DMS 273 (cell line): ENCODE measurements around the gene SPSB1.

Experiments
- DNase-seq: peaks from one replicate; lab custom pipeline; 2025; ENCODE audit not compliant: unreplicated experiment; lab: John Stamatoyannopoulos, UW

The SPSB1 gene

DNA sequence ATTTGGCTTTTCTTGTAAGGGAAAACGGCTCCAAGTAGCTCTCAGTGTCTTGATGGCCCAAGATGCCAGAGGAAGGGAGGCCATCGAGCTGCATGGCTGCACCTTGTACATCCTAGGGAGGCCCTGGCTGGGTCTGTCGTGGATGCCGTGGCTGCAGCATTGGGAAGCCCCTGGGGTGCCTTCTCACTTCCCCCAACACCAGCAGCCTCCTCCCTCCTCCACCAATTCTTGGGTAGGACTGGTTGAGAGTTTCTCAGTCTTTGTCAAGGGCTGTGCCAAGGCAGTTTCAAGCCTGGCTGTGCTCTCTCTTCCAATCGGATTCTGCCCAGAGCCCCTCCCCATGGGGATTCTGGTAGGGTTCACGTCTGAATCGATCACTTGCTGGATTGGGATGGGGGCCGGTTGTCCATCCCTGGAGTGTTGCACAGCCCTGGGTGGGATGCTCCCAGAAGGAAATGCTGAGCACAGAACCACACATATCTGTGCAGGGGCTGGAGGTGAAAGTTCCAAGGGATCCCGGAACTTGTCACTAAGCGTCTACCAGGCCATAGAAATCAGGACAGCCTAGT is 14.0 kb upstream of the SPSB1 start:
- no peak for DNase-seq

DNA sequence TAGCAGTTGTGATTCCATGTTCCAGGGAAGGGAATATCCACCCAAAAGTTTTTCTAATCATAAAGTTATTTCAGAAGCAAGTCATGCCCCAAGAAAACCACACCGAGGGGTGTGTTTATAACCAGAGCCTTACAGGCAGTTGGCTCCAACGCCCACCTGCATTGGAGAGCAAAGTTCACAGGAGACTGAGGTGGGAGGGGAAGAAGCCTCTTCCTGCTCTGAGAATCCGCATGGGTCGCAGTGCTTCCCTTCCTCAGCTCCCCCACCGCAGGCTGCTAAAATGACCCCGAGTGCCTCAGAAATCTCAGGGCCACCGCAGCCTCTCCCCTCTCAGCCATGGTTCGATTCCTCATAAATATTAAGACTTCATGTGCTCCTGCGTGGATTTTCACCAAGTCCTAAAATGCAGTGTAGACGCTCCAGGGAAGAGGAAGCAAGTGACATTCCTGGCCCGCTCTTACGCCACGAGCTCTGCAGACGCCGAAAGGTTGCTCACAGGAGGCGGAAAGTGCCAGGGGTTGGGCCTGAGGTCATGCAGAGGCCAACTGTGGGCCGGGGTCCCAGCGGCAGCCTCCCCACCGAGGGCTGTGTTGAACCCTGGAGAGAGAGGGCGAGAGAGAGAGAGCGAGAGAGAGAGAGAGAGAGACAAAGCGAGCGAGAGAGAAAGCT is 13.4 kb upstream of the SPSB1 start:
- no peak for DNase-seq

DNA sequence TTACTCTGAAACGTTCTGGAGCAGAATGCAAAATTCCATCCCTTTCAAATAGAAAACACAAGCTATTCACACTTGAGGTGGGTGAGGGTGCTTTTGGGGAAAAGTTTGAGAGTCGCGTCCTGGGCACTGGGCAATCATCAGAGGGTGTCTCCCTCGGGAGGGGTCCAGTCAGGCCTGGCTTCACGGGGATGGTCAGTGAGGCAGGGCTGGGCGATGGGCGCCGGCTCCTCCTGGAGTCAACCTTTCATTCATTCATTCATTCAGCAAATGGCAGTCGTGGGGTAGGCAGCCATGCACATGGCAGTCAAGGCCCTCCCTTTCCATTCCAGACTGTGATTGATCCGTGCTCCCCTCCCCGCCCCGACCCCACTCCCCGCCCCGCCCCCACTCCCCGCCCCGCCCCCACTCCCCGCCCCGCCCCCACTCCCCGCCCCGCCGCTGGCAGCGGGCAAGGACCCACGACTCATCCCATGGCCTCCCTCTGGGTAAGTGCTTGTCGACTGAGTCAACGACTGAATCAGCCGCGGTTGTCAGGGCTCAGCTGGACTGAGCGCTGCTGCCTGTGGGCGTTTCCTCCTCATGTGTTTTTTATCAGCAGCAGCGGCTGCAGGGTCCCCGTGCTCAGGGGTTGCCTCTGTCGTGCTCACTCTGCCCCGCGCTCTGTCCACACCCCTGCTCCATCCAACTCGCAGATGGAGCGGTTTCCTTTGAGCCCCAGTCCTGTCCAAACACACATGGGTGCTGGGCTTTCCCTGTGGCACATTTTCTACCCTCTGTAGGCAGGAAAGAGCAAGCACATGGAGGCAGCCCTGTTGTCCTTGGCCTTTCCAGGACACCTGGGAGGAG is 12.5 kb upstream of the SPSB1 start:
- peak; percentile 50 for DNase-seq

DNA sequence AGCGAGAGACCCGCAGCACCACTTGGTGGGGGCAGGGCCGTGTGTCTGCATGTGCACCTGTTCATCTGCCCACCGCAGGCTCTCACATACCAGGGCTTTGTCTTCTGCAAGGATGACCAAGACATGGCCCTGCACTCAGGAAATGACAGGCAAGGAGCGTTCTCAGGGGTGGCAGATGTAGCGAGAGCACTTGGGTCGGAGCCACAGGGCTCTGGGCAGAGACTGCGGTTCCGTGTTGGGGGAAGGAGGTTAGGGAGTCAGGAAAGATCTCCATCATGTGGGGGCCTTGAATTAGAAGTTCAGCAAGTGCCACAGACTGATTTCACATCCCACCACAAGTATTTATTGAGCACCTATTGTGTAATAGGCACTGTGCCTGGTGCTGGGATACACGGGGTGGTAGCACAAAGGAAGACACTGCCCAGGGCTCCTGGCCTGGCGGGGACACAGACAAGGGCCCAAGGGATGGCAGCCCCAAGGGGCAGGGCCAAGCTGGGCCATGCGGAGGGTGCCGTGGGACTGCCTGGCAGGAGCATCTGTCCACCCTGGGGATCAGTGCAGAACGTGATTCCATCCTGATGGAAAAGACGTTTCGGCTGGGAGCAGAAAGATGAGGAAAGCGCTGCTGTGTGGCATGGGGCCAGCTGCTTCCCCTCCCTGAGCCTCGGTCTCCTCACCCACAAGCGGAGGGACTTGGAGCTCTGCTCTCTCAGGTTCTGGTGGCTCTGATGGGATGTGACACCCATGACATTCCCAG is 11.4 kb upstream of the SPSB1 start:
- DNase-seq, result no peak

DNA sequence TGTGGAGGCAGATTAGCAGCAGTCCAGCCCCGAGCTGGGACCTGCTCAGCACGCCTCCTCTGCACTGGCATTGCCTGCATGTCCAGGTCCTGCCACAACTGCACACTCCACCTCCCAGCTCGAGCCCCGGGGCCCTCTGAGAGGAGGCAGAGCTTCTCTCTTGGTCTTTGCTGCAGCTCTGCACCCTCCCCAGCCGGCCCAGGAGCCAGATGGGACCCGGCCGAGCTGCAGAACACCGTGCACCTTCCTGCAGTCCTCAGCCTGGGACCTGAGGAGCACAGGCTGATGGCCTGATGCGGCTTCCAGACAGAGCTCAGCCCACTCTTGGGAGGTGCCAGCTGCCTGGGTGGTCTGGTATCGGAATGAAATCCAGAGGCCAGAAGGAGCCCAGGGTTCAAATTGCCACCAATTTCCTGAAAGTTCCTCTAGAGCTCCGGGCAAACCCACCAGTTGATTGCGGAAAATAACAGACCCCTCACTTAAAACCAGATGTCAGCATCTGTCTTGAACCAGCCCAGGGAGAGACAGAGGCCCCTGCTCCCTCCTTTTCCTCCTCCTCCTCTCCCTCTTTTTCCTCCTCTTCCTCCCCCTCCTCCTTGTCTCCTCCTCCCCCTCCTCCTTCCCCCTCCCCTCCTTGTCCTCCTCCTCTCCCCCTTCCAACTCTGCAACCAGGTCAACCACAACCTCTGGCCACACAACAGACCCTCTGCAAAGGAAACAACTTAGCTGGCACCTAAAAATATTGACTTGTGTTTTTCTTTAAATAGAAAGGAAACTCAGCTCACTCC is 10.6 kb upstream of the SPSB1 start:
- DNase-seq, result peak; percentile 38

DNA sequence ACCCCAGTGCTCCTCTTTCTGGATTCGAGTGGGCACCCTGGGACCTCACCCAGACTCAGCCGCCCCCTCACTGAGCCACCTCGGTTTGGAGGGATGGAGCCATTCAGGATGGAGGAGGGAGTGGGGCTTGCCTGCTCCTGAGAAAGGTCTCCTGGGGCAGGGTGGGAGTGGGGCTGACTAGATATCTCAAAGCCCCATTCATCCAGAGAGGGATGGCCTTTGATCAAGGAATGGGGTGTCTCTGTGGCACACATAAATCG is 10.1 kb upstream of the SPSB1 start:
- no peak for DNase-seq

DNA sequence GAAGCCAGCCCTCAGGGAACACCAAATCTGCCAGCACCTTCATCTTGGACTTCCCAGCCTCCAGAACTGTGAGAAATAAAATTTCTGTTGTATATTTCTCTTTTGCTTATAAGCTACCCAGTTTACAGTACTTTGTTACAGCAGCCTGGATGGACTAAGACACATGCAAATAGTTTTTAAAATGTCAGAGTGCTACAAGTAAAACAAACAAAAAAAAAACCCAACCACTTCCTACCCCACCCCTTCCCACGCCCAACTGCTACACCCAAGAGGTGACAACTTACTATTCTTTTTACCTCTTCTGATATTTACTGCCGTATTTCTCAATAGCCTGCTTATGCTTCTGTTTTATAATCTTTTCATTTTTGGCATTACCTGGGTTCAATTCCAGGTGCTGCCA is 8.6 kb upstream of the SPSB1 start:
- DNase-seq, result no peak

DNA sequence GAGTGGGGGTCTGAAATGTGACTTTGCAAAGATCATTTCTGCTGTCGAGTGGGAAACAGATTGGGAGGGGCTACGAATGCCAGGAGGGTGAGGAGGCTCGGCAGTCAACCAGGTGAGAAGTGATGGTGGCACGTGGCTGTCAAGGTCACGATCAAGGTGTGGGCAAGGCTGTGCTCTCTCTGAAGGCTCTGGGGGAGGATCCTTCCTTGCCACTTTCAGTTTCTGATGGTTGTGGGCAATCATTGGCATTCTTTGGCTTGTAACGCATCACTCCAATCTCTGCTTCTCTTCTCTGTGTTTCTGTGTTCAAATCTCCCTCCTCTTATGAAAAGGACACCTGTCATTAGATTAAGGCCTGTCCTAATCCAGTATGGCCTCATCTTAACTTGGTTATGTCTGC is 6.1 kb upstream of the SPSB1 start:
- no peak for DNase-seq

DNA sequence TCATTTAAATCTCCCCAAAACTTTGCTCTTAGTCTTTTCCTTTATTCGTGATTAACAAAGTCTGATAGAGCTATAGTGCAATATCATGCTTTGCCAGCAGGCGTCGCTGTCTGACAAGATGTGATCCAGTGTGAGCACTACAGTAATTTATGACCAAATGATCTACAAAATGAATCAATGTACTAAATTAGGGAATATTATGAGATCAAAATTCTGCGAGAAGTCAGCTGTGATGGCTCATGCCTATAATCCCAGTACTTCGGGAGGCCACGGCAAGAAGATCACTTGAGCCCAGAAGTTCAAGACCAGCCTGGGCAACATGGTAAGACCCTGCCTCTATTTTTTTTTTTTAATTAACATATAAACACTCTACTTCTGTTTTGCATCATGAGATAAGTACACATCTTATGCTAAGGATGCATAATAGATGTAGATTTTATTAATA is 3.6 kb upstream of the SPSB1 start:
- peak; percentile 93 for DNase-seq

DNA sequence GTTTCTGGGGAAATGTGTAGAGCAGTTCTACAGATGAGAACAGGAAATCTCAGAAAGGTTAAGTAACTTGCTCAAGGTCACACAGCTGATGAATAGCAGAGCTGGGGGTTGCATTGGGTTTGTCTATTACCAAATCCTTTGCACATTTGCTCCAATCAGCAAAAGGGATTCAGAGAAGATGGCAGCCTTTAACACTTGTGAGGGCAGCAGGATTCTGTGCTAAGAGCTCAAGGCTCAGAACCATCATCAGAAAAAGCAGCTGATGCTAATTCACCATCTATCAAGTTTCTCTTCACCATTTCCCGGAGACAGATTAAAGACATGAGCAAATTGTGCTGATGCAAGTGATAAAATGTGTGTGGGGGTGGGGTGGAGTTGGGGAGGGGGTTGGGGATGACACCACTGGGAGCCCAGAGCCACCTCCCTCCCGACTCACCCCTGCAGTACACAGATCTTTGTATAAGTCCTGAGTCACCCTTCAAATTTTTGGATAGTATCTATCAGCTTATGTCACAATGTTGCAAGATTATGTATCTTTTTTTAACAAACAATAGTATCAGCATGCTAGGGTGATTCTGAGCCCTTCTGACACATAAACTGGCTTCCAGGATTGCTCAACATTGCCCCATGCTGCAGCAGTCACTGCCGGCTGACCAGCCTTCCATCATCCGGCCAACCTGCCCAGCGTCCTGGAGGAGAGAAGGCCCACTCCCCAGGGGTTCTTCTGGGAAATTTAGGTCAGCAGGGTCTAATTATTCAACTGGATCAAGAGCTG is 2.8 kb upstream of the SPSB1 start:
- DNase-seq, result peak; percentile 46

DNA sequence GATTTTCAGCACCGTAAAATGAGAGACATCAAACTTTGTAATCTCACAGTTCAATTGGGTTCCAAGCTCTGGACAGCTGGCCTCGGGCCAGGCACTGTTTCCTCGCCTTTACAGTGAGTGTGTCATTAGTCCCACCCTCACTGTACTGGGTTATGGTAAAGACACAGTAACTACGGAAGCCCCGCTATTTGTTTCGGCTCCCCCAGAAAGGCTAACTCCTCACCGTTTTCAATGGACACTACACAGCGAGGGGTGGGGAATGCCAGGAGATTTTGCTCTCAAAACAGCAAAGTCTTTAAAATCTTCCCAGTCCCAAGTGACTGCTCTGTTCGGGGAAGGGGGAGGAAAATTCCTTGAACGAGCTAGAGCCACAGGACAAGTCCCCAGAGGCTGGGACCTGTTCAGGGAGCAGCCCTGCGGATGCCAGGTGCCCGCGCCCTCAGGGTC is 757 bp upstream of the SPSB1 start:
- DNase-seq, result peak; percentile 67

DNA sequence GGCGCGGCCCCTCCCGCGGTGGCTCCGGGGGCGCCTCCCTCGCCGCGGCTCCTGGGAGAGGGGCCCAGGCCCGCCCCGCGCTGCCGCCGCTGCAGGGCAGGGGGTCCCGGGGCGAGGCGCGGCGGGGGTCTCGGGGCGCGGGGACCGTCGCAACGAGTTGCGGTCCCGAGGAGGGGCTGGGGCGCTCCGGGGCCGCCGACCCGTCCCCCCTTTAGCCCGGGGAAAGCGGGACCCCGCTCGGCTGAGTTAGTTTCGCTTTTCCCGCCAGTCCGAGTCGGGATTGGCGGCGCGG is 493 bp downstream of the SPSB1 start:
- no peak for DNase-seq

DNA sequence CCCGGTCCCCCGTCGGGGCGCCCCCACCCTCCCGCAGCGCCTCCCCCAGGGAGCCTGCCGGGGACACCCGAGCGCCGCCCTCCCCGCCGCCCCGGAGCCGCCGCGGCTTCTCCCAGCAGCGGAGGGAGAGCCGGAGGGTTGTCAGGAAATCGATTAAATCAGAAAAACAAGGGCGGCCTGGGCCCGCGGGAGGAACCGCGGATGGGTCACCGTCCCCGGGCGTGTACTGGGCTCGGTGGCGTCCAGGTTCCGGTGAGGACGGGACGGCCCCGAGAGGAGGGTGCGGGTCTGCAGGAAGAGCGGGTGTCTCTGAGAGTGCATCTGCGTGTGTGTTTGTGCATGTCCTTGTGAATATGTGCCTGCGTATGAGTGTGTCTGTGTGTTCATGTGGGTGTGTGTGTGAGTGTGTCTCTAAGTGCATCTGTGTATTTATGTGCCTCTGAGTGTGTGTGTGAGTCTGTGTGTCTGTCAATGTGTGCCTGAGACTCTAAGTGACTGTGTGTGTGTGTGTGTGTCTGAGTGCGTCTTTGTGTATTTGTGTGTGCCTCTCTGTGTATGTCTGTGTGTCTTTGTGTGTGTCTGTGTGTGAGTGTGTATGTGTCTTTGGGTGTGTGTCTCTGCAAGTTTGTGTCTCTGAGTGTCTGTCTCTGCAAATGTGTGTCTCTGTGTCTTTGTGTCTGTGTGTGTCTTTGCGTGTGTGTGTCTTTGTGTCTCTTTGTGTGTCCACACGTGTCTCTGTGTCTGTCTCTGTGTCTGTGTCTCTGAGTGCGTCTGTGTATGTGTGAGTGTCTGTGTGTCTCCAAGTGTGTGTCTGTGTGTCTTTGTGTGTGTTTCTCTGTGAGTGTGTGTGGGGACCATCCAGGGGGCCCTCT is 1.1 kb downstream of the SPSB1 start:
- DNase-seq, result peak; percentile 55

DNA sequence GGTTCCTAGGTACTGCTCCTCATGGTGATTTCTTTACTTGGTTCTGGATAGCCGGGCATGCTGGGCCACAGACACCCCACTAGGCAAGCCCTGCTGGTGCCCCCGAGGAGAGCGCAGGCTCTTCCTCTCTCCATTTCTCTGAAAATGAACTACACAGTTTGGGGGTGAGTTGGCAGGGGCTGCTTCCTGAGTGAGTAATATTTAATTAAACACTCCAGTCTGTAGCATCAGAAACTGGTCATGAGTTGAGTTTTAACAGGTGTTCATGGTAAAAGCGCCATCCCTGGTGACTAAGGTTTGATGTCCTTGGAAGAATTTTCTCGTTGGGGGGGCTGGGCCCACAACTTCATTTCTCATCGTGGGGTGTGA is 1.7 kb downstream of the SPSB1 start:
- DNase-seq, result peak; percentile 47

DNA sequence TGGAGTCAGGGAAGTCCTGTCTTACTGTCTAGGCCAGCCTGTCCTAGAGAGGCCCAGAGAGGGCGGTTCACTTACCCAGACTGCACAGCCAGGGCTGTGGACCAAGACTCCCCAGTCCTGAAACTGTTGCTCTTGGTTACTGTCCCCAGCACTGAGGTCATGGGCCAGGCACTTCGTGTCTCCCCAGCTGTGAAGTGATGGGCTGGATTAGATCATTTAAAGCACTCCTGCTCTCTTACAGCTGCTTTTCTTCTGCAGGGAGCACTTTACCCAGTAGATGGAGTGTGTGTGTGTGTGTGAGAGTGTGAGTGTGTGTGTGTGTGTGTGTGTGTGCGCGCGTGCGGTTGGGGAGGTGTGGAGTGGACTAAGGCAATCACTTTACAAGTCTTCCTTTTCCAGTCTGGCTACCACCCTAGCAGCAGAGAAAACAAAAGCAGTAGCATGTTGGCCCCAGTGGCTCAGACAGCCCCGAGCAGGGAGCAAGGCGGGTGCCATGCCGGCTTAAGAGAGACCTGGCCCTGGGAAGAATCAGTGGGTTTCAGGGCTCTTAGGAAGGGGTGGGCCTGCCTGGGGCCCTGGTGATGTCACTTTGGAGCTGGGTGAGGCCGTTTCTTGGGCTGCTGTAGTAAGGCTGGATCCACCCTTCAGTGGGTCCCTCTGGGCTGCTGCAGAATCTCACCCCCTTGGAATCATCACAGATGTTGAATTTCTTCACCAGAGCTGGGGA is 2.4 kb downstream of the SPSB1 start:
- DNase-seq, result peak; percentile 39

DNA sequence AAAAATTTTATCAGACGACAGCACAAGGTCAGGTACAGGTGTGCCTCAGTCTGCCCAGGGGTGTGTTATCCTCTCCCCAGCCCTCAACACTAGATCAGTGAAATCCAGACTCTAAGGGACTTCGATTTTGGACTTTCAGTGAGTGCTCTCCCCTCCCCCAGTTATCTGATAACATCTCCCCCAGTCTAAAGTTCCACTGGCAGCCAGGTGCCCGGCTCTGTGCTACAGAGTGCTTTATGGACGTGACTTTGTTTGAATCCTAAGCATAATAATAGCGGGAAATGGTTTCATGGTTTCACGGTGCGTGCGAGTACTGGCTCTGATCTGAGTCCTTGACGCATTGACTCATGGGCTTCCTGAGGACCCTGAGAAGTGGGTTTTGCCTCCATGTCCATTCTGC is 3.2 kb downstream of the SPSB1 start:
- no peak for DNase-seq

DNA sequence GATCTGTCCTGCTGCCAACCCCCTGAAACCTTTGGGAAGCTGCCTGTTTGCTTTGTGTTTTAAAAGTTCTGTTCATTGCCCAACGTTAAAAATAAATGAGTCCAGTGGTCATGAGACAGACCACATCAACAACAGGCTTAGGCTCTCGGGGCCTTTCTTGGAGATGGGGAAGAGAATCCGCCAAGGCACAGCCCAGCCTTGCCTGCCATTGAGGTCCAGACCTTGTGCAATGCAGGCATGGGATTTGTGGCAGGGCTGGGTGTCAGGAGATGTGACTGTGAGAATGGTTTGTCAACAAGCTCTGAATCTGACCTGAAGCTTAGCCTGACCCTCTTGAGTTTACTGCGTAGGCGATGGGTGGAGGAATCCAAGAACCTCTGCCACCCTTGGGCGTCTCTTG is 4.2 kb downstream of the SPSB1 start:
- no peak for DNase-seq

DNA sequence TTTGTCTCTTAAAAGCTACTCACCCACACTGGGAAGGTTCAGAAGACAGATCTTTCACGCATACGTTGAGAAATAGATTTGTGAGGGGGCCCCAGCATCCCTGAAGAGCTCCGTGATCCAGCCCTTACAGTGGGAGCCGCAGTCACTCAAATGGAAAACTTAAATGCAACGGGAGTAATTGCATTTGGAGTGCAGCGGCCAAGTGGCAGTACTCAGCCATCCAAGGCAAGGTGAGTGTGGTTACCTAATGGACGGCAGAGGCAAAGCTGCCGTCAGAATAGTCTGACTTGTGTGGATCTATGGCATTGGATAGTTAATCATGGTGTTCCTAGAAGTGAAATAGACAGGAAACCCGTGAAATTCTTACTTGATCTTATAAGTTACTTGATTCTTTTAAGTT is 5.1 kb downstream of the SPSB1 start:
- DNase-seq, result no peak

DNA sequence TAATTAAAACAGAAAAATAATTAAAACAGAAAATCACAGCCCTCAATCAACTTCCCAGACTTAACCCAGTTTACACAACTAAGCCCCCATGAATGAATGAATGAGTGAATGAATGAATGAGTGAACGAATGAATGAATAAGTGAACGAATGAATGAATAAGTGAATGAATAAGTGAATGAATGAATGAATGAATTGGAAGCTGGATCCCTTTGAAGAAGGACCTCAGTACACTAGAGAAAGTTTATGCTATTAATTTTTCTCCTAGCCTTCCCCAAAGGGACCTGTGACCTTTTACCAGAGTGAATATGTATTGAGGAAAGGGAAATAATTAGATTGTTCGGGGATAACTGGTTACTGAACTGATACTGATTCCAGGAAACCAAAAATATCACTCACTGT is 5.6 kb downstream of the SPSB1 start:
- DNase-seq, result no peak
